ENCODE results near the gene SH3RF3.

Gene SH3RF3

DNA sequence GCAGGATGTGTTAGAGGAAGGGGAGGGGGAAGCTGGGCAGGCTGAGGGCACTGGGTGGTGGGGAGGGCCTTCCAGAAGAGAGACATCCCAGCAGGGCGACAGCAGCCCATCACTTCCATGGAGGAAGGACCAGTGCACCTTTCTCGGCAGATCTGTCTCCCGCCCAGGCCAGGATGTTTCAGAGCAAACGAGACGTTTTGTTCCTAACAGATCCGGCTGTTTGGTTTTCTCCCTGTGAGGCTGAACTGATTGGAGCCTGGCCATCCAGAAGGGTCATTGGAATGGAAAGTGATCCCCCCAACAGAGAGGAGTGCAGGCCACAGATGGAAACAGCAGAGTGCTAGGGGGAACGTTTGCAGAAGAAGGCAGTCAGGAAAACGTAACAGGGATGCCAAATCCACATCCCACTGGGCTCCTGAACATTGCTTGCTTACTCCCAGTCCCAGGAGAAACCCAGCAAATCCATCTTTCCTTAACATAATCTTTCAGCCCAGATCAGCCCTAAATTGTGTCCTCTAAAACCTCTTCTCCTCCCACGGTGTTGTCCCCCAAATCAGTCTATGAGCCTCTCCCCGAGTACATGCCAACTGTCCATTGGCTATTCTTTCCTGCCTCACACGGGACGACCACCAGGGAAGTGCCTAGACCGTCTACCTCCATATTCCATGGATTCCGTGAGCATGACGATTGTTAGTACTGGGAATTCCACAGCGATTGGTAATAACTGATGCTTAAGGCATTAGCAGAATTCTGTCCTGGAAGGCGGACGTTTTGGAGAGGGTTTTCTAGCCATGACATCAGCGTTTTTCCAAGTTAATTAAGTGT, 357.9 kb downstream of the SH3RF3 start:
- no peak overlapping the region for H3K4me3 ChIP-seq (ENCODE audit: extremely low read depth, insufficient read depth, low read length, poor library complexity, severe bottlenecking)
- no peaks in the 10 kb centered on the region for H3K36me3 ChIP-seq (ENCODE audit: control insufficient read depth, insufficient read depth, low read length)
- no peak overlapping the region for H3K27ac ChIP-seq (ENCODE audit: low read depth, low read length, severe bottlenecking)
- H3K4me1 ChIP-seq (ENCODE audit: control insufficient read depth, insufficient read depth, low read length, poor library complexity, severe bottlenecking), result peaks cover 26% of the 10 kb centered on the region
- H3K9me3 ChIP-seq (ENCODE audit: control insufficient read depth, low read length), result no peaks in the 10 kb centered on the region
- WGBS, 2 experiments (ENCODE audit: insufficient coverage in 2 of 2), result 85 to 88% methylated on average over 15 to 16 of the region's 19 CpGs

DNA sequence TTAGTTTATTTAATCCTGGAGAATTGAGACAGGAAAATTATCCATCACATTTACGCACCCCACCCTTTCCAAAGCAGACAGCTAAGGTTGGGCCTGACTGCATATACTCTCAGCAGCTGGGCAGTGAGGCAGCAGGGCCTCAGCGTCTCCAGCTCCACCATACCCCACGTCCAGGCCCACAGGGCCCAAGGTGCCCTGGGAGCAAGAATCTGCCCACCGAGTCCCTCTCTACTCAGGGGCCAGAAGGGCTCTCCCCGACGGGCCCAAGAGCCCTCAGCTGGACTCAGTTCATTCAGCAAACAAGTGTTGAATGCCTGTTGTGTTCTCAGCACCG, 358.5 kb downstream of the SH3RF3 start:
- Histone ChIP-seq H3K9me3 (ENCODE audit: control insufficient read depth, low read length) (no peaks in the 10 kb centered on the region), H3K27ac (ENCODE audit: low read depth, low read length, severe bottlenecking) (peak overlapping the region; percentile 54), H3K36me3 (ENCODE audit: control insufficient read depth, insufficient read depth, low read length) (no peaks in the 10 kb centered on the region), H3K4me1 (ENCODE audit: control insufficient read depth, insufficient read depth, low read length, poor library complexity, severe bottlenecking) (peaks cover 23% of the 10 kb centered on the region), H3K4me3 (ENCODE audit: extremely low read depth, insufficient read depth, low read length, poor library complexity, severe bottlenecking) (no peak overlapping the region)
- WGBS, 2 experiments (ENCODE audit: insufficient coverage in 2 of 2), result 85 to 96% methylated on average over 6 of the region's 7 CpGs

DNA sequence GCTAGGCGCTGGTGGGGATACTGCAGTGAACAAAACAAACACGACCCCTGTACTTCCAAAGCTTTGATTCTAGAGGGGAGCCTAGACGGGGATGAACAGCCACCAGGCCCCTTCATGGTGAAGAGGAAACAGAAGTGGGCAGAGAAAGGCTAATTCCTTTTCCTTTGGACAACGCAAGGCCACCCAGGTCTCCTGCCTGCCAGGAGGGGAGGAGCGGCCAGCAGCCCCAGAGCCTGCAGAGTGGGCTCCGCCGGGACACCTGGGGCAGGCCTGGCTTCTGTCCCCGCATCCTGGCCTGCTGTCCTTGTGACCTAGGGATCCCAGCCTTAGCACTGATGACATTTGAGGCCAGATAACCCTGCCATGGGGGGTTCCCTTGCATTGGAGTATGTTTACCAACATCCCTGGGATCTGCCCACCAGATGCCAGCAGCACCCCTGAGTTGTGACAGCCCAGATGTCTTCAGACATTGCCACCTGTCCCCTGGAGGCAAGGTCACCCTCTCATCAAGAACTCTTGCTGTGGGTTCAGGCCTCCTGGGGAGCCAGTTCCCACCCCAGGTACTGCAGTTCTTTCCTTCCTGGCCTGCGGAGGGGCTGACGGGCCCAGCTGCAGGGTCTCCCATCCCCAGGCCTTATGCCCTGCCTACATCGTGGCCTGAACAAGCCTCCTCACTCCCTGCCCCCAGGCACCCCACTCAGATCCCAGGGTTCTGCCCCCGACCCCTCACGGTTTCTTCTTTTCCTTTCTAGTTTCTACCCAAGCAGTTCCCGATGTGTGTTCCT, 359.1 kb downstream of the SH3RF3 start:
- no peak overlapping the region for H3K4me3 ChIP-seq (ENCODE audit: extremely low read depth, insufficient read depth, low read length, poor library complexity, severe bottlenecking)
- no peaks in the 10 kb centered on the region for H3K36me3 ChIP-seq (ENCODE audit: control insufficient read depth, insufficient read depth, low read length)
- H3K9me3 ChIP-seq (ENCODE audit: control insufficient read depth, low read length), result no peaks in the 10 kb centered on the region
- peak overlapping the region; percentile 54 for H3K27ac ChIP-seq (ENCODE audit: low read depth, low read length, severe bottlenecking)
- H3K4me1 ChIP-seq (ENCODE audit: control insufficient read depth, insufficient read depth, low read length, poor library complexity, severe bottlenecking), result peaks cover 18% of the 10 kb centered on the region
- WGBS, 2 experiments (ENCODE audit: insufficient coverage in 2 of 2), result 86 to 95% methylated on average over 9 to 14 of the region's 14 CpGs

DNA sequence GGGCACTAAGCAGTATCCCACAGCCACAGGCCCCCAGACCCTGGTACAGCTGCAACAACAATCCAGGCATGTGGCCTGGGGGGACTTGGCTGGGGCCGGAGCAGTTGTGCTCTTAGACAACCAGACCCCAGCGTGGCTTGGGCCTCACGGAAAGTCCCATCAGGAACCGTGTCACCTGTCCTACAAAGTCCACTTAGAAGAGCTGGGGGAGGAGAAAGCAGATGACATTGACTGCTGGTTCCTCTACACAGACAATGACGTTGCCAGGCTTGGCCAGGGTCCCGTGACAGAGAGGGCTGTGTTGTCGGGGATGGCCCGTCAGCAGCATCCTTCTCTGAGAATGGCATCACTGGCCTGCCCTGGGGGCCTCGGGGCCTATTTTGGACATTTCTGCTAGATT, 360.3 kb downstream of the SH3RF3 start:
- whole genome bisulfite sequencing, 2 experiments (ENCODE audit: insufficient coverage in 2 of 2), result 95 to 96% methylated on average over 7 to 8 of the region's 9 CpGs
- Histone ChIP-seq H3K36me3 (ENCODE audit: control insufficient read depth, insufficient read depth, low read length) (no peaks in the 10 kb centered on the region), H3K9me3 (ENCODE audit: control insufficient read depth, low read length) (no peaks in the 10 kb centered on the region), H3K4me1 (ENCODE audit: control insufficient read depth, insufficient read depth, low read length, poor library complexity, severe bottlenecking) (peaks cover 14% of the 10 kb centered on the region), H3K4me3 (ENCODE audit: extremely low read depth, insufficient read depth, low read length, poor library complexity, severe bottlenecking) (no peak overlapping the region), H3K27ac (ENCODE audit: low read depth, low read length, severe bottlenecking) (no peak overlapping the region)

DNA sequence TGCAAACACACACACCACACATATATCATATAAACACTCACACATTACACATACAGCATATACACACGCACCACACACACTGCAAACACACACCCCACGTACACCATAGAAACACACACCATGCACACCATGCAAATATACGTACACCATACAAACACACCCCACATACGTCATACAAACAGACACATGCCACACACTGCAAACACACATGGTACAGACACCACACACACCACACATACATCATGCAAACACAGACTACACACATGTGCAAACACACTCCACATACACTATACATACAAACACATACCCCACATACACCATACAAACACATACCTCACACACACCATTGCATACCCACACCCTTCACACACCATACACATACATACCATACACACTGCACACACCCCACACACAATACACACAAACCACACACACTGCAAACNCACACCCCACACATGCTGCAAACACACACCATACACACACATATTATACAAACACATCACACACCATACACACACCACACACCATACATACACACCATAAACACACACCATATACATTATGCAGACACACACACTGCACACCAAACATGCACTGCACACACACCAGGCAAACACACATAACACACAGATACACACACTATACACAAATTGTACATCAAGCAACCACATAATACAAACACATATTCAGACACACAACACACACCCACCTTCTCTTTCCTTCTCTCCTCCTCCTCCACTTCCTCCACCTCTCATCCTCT, 364.4 kb downstream of the SH3RF3 start:
- Histone ChIP-seq H3K9me3 (ENCODE audit: control insufficient read depth, low read length) (no peaks in the 10 kb centered on the region), H3K4me1 (ENCODE audit: control insufficient read depth, insufficient read depth, low read length, poor library complexity, severe bottlenecking) (peaks cover 3% of the 10 kb centered on the region), H3K27ac (ENCODE audit: low read depth, low read length, severe bottlenecking) (no peak overlapping the region), H3K4me3 (ENCODE audit: extremely low read depth, insufficient read depth, low read length, poor library complexity, severe bottlenecking) (no peak overlapping the region), H3K36me3 (ENCODE audit: control insufficient read depth, insufficient read depth, low read length) (no peaks in the 10 kb centered on the region)
- WGBS, 2 experiments (ENCODE audit: insufficient coverage in 2 of 2), result 82 to 84% methylated on average over 4 of the region's 4 CpGs

DNA sequence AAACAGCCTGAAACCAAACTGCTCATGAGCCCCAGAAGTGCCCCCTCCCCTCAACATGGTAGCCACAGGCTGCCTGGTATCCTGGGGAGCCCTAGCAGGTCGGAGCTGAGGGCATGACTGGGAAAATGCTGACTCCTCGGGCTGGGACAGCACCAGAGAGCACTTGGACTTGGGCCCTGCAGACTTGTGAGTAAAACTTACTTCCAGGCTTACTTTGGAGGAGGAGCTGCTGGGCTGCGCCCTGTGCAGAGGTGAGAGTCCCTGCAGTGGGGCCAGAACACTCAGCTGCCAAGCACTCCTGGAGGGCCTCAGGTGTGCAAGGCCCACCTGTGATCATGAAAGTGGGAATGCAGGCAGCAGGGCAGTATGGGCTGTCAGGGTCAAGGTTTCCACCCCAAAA, 365.3 kb downstream of the SH3RF3 start:
- no peak overlapping the region for H3K27ac ChIP-seq (ENCODE audit: low read depth, low read length, severe bottlenecking)
- 77 to 93% methylated on average over 3 of the region's 3 CpGs for WGBS, 2 experiments (ENCODE audit: insufficient coverage in 2 of 2)
- H3K9me3 ChIP-seq (ENCODE audit: control insufficient read depth, low read length), result no peaks in the 10 kb centered on the region
- no peaks in the 10 kb centered on the region for H3K4me1 ChIP-seq (ENCODE audit: control insufficient read depth, insufficient read depth, low read length, poor library complexity, severe bottlenecking)
- H3K4me3 ChIP-seq (ENCODE audit: extremely low read depth, insufficient read depth, low read length, poor library complexity, severe bottlenecking), result no peak overlapping the region
- H3K36me3 ChIP-seq (ENCODE audit: control insufficient read depth, insufficient read depth, low read length), result no peaks in the 10 kb centered on the region

DNA sequence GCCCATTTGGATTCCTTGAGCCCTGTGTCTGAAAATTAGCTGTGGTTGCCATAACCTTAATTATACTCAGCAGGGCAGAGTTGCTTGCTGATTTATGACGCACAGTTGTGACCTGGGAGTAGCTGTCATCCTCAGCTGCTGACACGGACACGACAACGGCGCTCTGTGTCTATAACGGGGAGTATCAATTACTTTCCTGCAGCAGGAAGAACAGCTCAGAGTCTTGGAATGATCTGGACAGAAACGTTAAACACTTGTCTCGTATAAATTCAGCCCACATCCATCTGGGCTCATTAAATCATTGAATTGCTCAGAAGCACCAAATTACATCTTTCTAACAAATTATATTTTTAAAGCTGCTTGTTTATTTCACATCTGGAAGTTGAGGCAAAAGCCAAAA, 368.5 kb downstream of the SH3RF3 start:
- Histone ChIP-seq H3K4me3 (ENCODE audit: extremely low read depth, insufficient read depth, low read length, poor library complexity, severe bottlenecking) (no peak overlapping the region), H3K27ac (ENCODE audit: low read depth, low read length, severe bottlenecking) (no peak overlapping the region), H3K9me3 (ENCODE audit: control insufficient read depth, low read length) (no peaks in the 10 kb centered on the region), H3K36me3 (ENCODE audit: control insufficient read depth, insufficient read depth, low read length) (no peaks in the 10 kb centered on the region), H3K4me1 (ENCODE audit: control insufficient read depth, insufficient read depth, low read length, poor library complexity, severe bottlenecking) (no peaks in the 10 kb centered on the region)
- WGBS, 2 experiments (ENCODE audit: insufficient coverage in 2 of 2), result 82 to 87% methylated on average over 8 of the region's 8 CpGs

DNA sequence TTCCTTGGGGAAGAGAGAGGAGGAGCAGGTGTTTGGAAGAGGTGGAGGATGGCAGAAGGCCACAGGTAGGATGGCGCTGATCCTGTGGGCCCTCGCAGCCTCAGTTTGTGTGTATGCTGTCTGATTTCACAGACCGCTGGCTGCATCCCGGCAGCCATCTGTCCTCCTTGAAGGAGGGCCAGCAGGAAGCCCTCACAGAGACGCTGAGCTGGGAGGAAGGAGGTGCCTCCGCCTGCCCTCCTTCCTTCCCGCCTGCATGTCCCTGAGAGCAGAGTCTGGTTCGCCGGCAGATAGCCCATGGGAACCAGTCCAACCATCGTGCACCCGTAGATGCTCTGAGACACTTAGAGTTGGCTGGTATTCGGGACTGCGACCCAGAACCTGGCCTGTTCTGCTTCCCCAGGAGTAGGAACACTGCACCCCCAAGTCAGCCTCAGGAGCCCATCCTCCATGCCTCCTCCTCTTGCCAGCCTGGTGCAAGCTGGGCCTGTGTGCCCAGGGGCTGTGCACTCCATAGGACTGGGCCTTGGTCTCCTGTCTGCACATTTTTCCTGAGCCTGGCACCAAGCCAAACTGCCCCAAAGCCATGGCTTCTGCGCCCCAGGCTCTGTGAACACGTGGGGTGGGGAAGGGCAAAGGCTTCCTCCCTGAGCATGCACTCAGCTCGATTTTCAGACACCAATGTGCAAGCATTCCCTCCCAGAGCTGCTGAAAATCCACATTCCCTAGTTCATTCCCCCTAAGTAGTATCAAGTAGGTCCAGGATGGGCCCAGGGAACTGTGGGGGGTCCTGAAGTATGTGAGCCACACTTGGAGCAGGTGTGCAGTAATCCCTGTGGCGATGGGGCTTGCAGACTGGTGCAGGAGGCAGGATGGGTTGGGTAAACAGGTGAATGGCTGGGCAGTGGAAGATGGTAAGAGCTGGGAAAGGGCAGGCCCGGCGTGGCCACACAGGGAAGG, 369.2 kb downstream of the SH3RF3 start:
- Histone ChIP-seq H3K4me1 (ENCODE audit: control insufficient read depth, insufficient read depth, low read length, poor library complexity, severe bottlenecking) (no peaks in the 10 kb centered on the region), H3K9me3 (ENCODE audit: control insufficient read depth, low read length) (no peaks in the 10 kb centered on the region), H3K4me3 (ENCODE audit: extremely low read depth, insufficient read depth, low read length, poor library complexity, severe bottlenecking) (no peak overlapping the region), H3K27ac (ENCODE audit: low read depth, low read length, severe bottlenecking) (no peak overlapping the region), H3K36me3 (ENCODE audit: control insufficient read depth, insufficient read depth, low read length) (no peaks in the 10 kb centered on the region)
- 87 to 94% methylated on average over 8 to 17 of the region's 19 CpGs for WGBS, 2 experiments (ENCODE audit: insufficient coverage in 2 of 2)

DNA sequence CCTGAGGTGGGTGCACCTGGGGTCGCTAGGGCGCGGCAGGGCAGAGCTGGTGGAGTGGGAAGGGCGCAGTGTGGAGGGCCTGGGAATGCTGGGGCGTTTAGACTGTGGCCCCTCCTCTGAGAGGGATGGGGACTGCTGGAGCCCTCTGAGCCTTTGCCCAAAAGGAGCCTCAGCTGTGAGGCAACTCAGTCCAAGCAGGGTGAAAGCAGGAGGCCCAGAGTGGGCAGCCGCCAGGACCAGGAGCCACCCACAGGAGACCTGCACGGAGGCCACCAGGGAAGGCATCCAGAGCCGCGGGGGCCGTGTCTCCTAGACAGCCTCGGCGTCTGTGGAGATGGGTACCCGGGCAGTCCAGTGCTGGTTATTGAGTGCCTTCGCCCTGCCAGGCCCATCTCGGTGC, 369.9 kb downstream of the SH3RF3 start:
- Histone ChIP-seq H3K36me3 (ENCODE audit: control insufficient read depth, insufficient read depth, low read length) (no peaks in the 10 kb centered on the region), H3K4me1 (ENCODE audit: control insufficient read depth, insufficient read depth, low read length, poor library complexity, severe bottlenecking) (no peaks in the 10 kb centered on the region), H3K27ac (ENCODE audit: low read depth, low read length, severe bottlenecking) (no peak overlapping the region), H3K9me3 (ENCODE audit: control insufficient read depth, low read length) (no peaks in the 10 kb centered on the region), H3K4me3 (ENCODE audit: extremely low read depth, insufficient read depth, low read length, poor library complexity, severe bottlenecking) (no peak overlapping the region)
- 94 to 97% methylated on average over 11 to 15 of the region's 15 CpGs for WGBS, 2 experiments (ENCODE audit: insufficient coverage in 2 of 2)

DNA sequence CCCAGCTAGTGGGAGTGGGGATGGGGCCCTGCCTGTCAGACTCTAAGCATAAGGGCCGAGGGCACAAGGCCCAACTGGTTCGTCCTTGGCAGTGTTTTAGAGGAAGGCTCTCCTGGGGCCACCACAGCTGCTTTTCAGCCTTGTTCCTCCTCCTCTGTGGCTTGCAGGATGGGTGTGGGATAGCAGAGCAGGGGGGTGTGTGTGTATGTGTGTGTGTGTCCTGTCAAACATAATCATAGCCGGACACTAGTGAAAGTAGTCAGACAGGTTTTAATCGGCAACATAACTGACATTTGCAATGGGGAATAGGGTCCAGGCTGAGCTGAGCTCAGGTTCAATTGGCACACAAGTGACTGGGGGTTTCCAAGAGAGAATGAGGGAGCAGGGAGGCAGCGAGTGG, 370.6 kb downstream of the SH3RF3 start:
- H3K4me1 ChIP-seq (ENCODE audit: control insufficient read depth, insufficient read depth, low read length, poor library complexity, severe bottlenecking), result no peaks in the 10 kb centered on the region
- H3K4me3 ChIP-seq (ENCODE audit: extremely low read depth, insufficient read depth, low read length, poor library complexity, severe bottlenecking), result no peak overlapping the region
- WGBS, 2 experiments (ENCODE audit: insufficient coverage in 2 of 2), result 83 to 94% methylated on average over 5 of the region's 5 CpGs
- no peaks in the 10 kb centered on the region for H3K9me3 ChIP-seq (ENCODE audit: control insufficient read depth, low read length)
- H3K27ac ChIP-seq (ENCODE audit: low read depth, low read length, severe bottlenecking), result no peak overlapping the region
- no peaks in the 10 kb centered on the region for H3K36me3 ChIP-seq (ENCODE audit: control insufficient read depth, insufficient read depth, low read length)
